Endothelial cell of umbilical vein (primary cell): Measurements from ENCODE around the gene PHC3. TPM values are rescaled to one million over a fixed set of nuclear protein-coding genes. Genes with fewer than 3 reads are reported as not detected.

Experiments used
- BruUV-seq: library from RNA; stranded (reverse); fragments of 400-500 nt; replicated peaks from 2 replicates; lab custom pipeline; 2021; lab: Mats Ljungman, UMichigan
- CTCF ChIA-PET: fragments of 300-600, 350-600 bp; sonication (Branson Sonifier 250); formaldehyde crosslinking; loops from one replicate; lab custom pipeline; 2021; ENCODE audit warnings: antibody characterized with exemption, inconsistent platforms; lab: Charles Lee
- POLR2A ChIA-PET: fragments of 300-600, 350-600 bp; sonication (Branson Sonifier 250); formaldehyde crosslinking; loops from one replicate; lab custom pipeline; 2021; ENCODE audit warnings: antibody characterized with exemption, inconsistent platforms; lab: Charles Lee
- DNase-seq: peaks from one replicate; pipeline ENCODE4 v3.0.0-alpha.2; 2011; ENCODE audit warnings: low read depth, low spot score
- FAIRE-seq: peaks from 2 replicates; lab custom pipeline; 2011; peaks lifted over from hg19 to GRCh38; lab: Jason Lieb, UNC
- H2AFZ ChIP-seq: 2 replicates; pipeline ENCODE4 v1.6.0; 2012; ENCODE audit warnings: low read depth, low read length, control low read depth, inconsistent platforms
- H3K27ac ChIP-seq: 2 replicates; pipeline ENCODE4 v1.5.1; 2011; ENCODE audit warnings: low read depth, mild to moderate bottlenecking, control low read depth, low read length, moderate library complexity; ENCODE audit not compliant: insufficient read depth
- H3K27me3 ChIP-seq, 2 experiments: 2 replicates each; pipeline versions ENCODE4 v1.6.0 to v1.6.1; 2011; ENCODE audit warnings: low read length in 2 of 2, mixed read lengths in 1 of 2; ENCODE audit not compliant: control insufficient read depth in 2 of 2, insufficient read depth in 2 of 2
- H3K36me3 ChIP-seq, 2 experiments: 2 replicates in 1 of 2; 3 replicates in 1 of 2; pipeline ENCODE4 v1.5.1; 2011; ENCODE audit warnings: low read length in 2 of 2, mild to moderate bottlenecking in 1 of 2, moderate library complexity in 1 of 2; ENCODE audit not compliant: control insufficient read depth in 2 of 2, insufficient read depth in 2 of 2; ENCODE audit errors: extremely low read depth in 1 of 2
- H3K4me1 ChIP-seq: 3 replicates; pipeline ENCODE4 v1.5.1; 2011; ENCODE audit warnings: mild to moderate bottlenecking, low read length; ENCODE audit not compliant: control insufficient read depth, insufficient read depth; ENCODE audit errors: extremely low read depth
- H3K4me2 ChIP-seq: 2 replicates; pipeline ENCODE4 v1.6.1; 2011; ENCODE audit warnings: low read length, control low read depth, mixed read lengths; ENCODE audit not compliant: insufficient read depth
- H3K4me3 ChIP-seq, 3 experiments: fragments of 200-600 bp in 1 of 3; sonication (generic), shearing (Covaris generic) in 1 of 3; replicated peaks in 1 of 3; 2 replicates each; pipeline ENCODE4 v1.5.1; 2011 to 2016; ENCODE audit warnings: control low read depth in 3 of 3, low read length in 3 of 3, mild to moderate bottlenecking in 2 of 3, inconsistent platforms in 1 of 3, low read depth in 1 of 3, moderate library complexity in 1 of 3; ENCODE audit not compliant: insufficient read depth in 1 of 3
- H3K79me2 ChIP-seq: 2 replicates; pipeline ENCODE4 v1.6.0; 2012; ENCODE audit warnings: low read length, inconsistent platforms; ENCODE audit not compliant: control insufficient read depth, insufficient read depth
- H3K9ac ChIP-seq: replicated peaks from 2 replicates; pipeline ENCODE3; 2011; ENCODE audit warnings: low read length, control low read depth; ENCODE audit not compliant: insufficient read depth; ENCODE audit errors: extremely low read depth
- H3K9me1 ChIP-seq: replicated peaks from 3 replicates; pipeline ENCODE4 v1.6.0; 2011; ENCODE audit warnings: mild to moderate bottlenecking, low read length; ENCODE audit not compliant: control insufficient read depth, insufficient read depth; ENCODE audit errors: extremely low read depth
- H3K9me3 ChIP-seq: replicated peaks from 2 replicates; pipeline ENCODE4 v1.5.1; 2012; ENCODE audit warnings: low read length, inconsistent platforms; ENCODE audit not compliant: control insufficient read depth, insufficient read depth
- H4K20me1 ChIP-seq: replicated peaks from 2 replicates; pipeline ENCODE3; 2011; ENCODE audit warnings: mild to moderate bottlenecking, low read length; ENCODE audit not compliant: control insufficient read depth, insufficient read depth; ENCODE audit errors: extremely low read depth
- EZH2 ChIP-seq: IDR thresholded peaks from 2 replicates; pipeline ENCODE4 v1.6.1; 2012; ENCODE audit warnings: borderline replicate concordance, low read depth, mild to moderate bottlenecking, moderate library complexity, low read length, inconsistent platforms; ENCODE audit not compliant: severe bottlenecking
- FOS ChIP-seq: IDR thresholded peaks from 2 replicates; pipeline ENCODE4 v1.6.1; 2011; ENCODE audit warnings: mild to moderate bottlenecking, low read length, moderate library complexity, borderline replicate concordance; ENCODE audit not compliant: insufficient read depth
- JUN ChIP-seq: IDR thresholded peaks from 2 replicates; pipeline ENCODE4 v1.6.1; 2011; ENCODE audit warnings: borderline replicate concordance, low read depth; ENCODE audit not compliant: insufficient read length, insufficient read depth
- MYC ChIP-seq: IDR thresholded peaks from one replicate; pipeline ENCODE4 v1.6.1; 2011; ENCODE audit warnings: mild to moderate bottlenecking, low read depth, low read length
- POLR2A ChIP-seq: IDR thresholded peaks from 2 replicates; pipeline ENCODE4 v1.6.1; 2012; ENCODE audit warnings: low read depth, mild to moderate bottlenecking, control low read depth, low read length
- POLR2AphosphoS5 ChIP-seq: IDR thresholded peaks from 2 replicates; pipeline ENCODE4 v1.6.1; 2012; ENCODE audit warnings: low read depth, mild to moderate bottlenecking, control low read depth, low read length, moderate library complexity; ENCODE audit not compliant: insufficient read depth
- dilution Hi-C: fragments of 300-500 bp; cut with MboI; formaldehyde crosslinking; loops from one replicate; pipeline ENCODE4 v1.15.0; 2019; ENCODE audit warnings: low sequenced_read_pairs; ENCODE audit not compliant: extremely low pct_ligation_motif_present
- intact Hi-C: fragments of 100-400 bp; cut with micrococcal nuclease; formaldehyde crosslinking; loops from one replicate; pipeline ENCODE4 v1.10.0; 2022
- polyA plus RNA-seq, 4 experiments: library from polyadenylated mRNA; depleted of rRNA in 3 of 4; stranded (reverse) in 3 of 4; unstranded in 1 of 4; fragments of >200 nt; gene quantifications; 2 replicates each; pipeline versions ENCODE4 v1.2.1 to v1.2.3, GENCODE V29; 2011 to 2012; ENCODE audit warnings: missing spikeins in 1 of 4
- total RNA-seq: library from RNA; stranded (reverse); gene quantifications from 2 replicates; pipeline ENCODE4 v1.2.3, GENCODE V29; 2021
- TF ChIP-seq, protein P1 (sequence below), 2 donors: IDR thresholded peaks; 1 replicate in 1 of 2; 2 replicates in 1 of 2; pipeline ENCODE4 v1.5.1; 2011; ENCODE audit warnings: low read length in 2 of 2, mild to moderate bottlenecking in 2 of 2, moderate library complexity in 2 of 2, control low read depth in 1 of 2, inconsistent platforms in 1 of 2, low read depth in 1 of 2; ENCODE audit not compliant: insufficient read depth in 1 of 2; ENCODE audit errors: extremely low read depth in 1 of 2
- TF ChIP-seq, protein P2 (sequence below): IDR thresholded peaks from 2 replicates; pipeline ENCODE4 v1.6.1; 2011; ENCODE audit not compliant: insufficient read depth, insufficient read length

The PHC3 gene
- total and polyA plus RNA-seq, 2 donors (not counting 3 experiments of a cell fraction or from before 2014, with no cell fraction given): 35.7 to 45.8 TPM

GRCh38 chr3:170132335-170132734 is 49.2 kb downstream of the PHC3 start:
- Histone ChIP-seq H3K36me3 (peaks cover 7 to 9% of the 10 kb centered on the region in 2 experiments), H3K4me2 (no peak overlapping the region), H3K4me1 (no peaks in the 10 kb centered on the region), H3K9me3 (no peaks in the 10 kb centered on the region), H3K79me2 (peaks cover 3% of the 10 kb centered on the region), H3K4me3 (no peak overlapping the region), H2AFZ (no peak overlapping the region), H3K27ac (no peak overlapping the region), H3K9ac (no peak overlapping the region), H3K27me3 (no peaks in the 10 kb centered on the region), H4K20me1 (no peaks in the 10 kb centered on the region), H3K9me1 (no peaks in the 10 kb centered on the region)
- intact Hi-C loops: no loop called here
- POLR2A ChIA-PET: no interaction called here
- FAIRE-seq (no peak), DNase-seq (no peak)
- dilution Hi-C loops: no loop called here
- TF ChIP-seq FOS: no peak
- TF ChIP-seq EZH2: no peak
- TF ChIP-seq JUN: no peak
- no peak for TF ChIP-seq POLR2A
- no peak for TF ChIP-seq MYC
- TF ChIP-seq, protein P1, sequence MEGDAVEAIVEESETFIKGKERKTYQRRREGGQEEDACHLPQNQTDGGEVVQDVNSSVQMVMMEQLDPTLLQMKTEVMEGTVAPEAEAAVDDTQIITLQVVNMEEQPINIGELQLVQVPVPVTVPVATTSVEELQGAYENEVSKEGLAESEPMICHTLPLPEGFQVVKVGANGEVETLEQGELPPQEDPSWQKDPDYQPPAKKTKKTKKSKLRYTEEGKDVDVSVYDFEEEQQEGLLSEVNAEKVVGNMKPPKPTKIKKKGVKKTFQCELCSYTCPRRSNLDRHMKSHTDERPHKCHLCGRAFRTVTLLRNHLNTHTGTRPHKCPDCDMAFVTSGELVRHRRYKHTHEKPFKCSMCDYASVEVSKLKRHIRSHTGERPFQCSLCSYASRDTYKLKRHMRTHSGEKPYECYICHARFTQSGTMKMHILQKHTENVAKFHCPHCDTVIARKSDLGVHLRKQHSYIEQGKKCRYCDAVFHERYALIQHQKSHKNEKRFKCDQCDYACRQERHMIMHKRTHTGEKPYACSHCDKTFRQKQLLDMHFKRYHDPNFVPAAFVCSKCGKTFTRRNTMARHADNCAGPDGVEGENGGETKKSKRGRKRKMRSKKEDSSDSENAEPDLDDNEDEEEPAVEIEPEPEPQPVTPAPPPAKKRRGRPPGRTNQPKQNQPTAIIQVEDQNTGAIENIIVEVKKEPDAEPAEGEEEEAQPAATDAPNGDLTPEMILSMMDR (IDR thresholded peaks at IDR 0.05; ENCODE audit: extremely low read depth in 1 of 2, insufficient read depth in 1 of 2, low read depth in 1 of 2, low read length in 2 of 2): no peak
- TF ChIP-seq, protein P2, sequence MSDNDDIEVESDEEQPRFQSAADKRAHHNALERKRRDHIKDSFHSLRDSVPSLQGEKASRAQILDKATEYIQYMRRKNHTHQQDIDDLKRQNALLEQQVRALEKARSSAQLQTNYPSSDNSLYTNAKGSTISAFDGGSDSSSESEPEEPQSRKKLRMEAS: no peak
- no peak for TF ChIP-seq POLR2AphosphoS5
- BruUV-seq: no TSS peak
- CTCF ChIA-PET: no interaction called here
